GM21576 (cell line): ENCODE results near the gene PLEKHH2.
"Not testable (repeated sequence)": the region's sequence is repeated elsewhere in the genome, so short reads cannot be mapped to it uniquely, and the experiment has no call there.

ENCODE experiments used
- ATAC-seq: cut with Tn5 transposase; IDR thresholded peaks from one replicate; pipeline ENCODE4 v1.9.1; 2021; ENCODE audit warnings: mild to moderate bottlenecking, moderate library complexity; ENCODE audit not compliant: unreplicated experiment

The PLEKHH2 gene

DNA sequence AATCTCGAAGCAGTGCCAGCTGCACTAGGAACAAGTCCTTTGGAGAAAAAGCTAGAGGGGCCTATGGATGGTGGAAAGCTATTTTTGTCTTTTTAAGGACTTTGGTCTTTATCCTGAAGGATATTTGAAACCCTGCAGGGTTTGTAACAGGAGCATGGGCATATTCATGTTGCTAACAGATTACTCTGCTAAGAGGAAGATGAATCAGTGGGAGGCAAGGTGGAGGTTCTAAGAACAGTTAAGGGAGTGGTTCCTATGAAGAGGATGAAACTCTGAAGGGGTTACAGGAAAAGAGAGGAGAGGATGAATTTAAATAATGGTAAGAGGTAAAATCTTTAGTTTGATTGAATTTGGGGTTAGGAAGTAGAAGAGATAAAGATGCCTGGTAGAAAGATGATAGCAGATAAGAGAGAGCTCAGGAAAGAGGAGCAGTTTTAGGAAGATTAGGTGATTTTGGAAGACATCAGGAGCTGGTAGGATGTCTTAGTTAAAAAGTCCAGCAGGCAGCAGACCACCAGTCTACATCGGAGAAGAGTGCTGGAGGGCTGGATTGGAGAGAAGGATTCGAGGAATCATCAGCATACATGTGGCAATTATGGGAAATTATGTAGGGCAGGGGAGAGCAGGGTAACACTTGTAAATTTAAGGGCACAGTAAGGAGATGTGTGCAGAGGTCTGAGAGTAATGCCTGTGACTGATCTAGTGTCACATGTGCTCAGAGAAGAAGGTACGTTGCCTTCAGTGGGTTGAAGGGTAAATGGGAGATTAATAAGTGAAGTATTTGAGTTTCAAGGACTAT is 78.4 kb downstream of the PLEKHH2 start:
- no peak for ATAC-seq

DNA sequence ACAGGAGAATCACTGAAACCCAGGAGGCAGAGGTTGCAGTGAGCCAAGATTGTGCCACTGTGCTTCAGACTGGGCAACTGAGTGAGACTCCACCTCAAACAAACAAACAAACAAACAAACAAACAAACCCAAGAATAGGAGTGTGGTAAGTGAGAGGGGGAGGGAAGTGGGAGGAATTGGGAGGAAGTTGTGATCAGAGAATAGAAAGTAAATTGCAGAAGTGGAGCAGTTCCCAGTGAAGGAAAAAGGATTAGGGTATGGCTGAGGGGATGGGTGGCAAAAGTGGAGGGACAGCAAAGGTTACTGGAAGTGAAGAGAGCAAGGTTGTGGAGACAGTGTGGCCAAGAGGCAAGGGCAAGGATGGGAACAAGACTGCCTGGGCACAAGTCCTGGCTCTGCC is 80.3 kb downstream of the PLEKHH2 start:
- no peak for ATAC-seq

DNA sequence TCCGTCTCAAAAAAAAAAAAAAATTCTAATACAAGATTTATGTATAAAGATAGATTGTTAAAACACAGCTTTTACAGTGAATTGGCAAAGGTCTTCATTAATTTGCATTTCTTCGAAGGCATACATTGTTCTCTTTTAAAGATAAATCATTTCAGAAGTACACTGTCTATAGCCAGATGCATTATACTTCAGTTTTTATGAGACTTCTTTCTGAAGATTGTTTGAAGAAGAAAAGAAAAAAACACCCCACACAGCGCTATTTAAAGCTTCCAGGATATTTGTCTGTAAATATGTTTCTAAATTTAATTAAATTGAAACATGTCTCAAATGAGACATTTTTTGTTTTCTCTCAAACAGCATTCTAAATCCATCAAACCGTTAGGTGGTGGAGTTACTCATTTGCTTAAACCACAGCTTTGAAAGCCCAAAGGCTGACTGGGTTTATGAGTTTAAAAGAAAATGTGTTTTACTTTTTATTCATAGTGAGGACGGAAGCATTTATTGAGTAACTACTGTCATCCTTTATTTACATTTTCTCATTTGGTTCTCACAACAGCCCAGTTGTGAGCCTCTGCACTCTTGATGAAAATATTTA is 81.6 kb downstream of the PLEKHH2 start:
- ATAC-seq, result no peak

DNA sequence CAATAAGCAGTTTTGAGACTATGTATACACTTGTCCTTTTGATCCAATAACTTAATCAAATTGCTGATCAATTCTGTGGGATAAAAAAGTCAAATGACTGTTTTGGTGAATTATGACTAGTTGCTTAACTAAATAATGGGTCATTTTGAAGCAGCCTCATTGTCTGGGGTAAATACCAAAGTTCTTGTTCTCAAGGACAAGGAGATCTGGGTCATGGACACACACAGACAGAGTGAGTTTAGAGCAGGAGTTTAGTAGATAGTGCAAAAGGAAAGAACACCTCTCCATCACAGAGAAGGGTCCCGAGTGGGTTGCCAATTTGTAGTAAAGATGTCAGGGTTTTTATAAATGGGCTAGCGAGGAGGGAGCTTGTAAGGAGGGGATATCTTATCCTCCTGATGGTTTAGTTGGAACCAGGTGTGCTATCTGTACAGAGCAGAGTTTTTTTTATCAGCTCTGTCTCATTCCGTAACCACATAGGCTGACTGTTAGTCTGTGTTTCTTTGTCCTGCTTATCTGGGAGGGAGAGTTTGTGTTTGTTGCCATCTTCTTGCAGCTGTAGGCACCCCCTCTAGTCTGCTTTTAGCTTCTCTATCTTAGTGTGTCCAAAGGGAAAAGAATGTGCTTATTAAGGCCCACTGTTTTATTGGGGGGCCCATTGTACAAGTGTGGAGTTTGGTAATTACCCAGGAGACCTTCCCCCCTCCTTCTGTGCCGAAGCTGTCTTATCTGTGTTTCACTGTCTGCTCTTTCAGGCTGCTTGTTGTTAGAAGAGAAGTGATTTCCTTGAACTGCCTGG is 87.9 kb downstream of the PLEKHH2 start:
- ATAC-seq, result no peak

DNA sequence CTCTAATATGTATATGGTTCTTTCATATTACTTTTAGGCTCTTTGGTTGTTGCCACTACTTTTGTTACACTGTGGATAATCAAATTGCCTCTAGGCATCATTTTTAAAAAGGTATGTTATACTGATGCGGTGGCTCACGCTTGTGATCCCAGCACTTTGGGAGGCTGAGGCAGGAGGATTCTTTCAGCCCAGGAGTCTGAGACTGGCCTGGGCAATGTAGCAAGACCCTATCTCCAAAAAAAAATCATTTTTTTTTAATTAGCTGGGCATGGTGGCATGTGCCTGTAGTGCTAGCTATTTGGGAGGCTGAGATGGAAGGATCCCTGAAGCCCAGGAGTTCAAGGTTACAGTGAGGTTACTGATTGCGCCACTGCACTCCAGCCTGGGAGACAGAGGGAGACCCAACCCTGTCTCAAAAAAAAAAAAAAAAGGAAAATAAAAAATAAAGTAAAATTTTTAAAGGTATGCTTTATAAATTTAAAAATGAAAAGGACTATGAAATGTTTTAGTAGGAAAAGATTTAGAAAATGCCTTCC is 88.7 kb downstream of the PLEKHH2 start:
- no peak for ATAC-seq

DNA sequence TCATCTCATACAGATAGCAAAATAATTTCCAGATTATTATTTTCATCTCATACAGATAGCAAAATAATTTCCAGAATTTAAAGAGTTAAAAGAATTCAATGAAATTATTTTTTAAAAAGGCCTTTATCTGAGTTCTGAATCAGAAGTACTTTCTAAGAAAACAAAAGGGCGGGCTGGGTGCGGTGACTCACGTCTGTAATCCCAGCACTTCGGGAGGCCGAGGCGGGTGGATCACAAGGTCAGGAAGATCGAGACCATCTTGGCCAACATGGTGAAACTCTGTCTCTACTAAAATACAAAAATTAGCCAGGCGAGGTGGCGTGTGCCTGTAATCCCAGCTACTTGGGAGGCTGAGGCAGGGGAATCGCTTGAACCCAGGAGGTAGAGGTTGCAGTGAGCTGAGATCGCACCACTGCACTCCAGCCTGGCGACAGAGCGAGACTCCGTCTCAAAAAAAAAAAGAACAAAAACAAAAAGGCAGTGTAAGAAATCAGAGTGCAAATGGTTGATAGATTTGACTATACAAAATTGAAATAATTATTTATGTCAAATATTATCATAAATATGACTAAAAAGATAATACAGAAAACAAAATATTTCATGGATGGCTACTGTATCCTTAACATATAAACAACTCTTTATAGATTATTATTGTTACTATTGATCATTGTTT is 90.0 kb downstream of the PLEKHH2 start:
- not testable (repeated sequence) for ATAC-seq

DNA sequence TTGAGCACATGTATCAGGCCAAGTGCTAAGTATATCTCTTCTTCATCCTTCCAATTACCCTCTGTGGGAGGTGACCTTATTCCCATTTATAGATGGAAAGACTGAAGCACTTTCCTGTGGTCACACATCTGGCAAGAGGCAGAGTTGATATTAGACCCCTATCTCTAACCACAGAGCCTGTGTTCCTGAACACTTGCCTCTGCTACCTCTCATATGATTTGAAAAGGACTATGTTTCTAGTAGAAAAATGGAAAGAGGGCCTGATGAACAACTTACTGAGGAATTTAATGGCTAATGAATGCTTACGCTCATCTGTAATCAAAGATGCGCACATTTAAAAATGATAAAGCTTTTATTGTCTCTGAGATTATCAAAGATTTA is 90.6 kb downstream of the PLEKHH2 start:
- ATAC-seq, result no peak

DNA sequence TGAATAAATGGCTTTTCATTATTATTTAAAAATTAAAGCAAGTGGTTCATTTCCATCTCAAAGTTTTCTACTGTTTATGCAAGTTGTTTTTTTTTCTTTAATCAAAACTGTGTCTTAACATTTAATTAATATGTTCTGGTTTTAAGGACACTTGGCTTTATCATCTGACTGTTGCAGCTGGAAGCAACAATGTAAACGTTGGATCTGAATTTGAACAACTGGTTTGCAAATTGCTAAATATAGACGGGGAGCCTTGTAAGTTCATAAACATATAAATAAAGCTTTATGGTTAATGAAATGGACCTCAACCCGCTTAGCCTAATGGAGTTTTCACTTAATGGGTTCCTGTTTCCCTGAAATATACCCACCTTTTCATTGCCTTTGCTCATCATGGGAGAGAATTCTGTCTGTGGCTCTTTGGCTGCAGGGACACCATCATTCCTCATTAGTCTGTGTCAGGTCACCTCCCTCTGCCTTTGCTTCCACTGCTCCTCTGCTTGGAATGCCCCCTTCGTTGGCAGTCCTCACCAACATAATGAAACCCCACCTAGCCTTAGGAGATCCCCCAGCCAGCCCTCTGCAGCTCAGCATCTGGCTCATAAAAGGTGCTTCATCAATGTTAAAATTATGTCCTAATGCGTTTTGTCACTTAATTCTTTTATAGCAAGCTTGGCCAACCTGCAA is 92.6 kb downstream of the PLEKHH2 start:
- ATAC-seq, result no peak

DNA sequence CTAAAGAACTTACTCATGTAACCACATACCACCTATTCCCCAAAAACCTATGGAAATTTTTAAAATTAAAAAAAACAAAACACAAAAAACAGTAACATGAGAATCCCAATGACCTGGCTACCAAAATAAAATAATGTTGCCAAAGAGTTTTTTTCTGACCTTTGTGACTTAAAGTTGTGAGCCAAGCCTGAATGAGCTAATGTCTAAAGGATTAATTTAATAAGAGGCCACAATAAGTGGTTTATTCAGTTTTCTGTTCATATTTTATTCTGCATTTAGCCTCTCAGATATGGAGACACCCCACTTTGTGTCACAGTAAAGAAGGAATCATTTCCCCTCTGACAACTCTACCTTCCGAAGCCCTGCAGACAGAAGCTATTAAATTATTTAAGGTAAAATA is 94.2 kb downstream of the PLEKHH2 start:
- no peak for ATAC-seq

DNA sequence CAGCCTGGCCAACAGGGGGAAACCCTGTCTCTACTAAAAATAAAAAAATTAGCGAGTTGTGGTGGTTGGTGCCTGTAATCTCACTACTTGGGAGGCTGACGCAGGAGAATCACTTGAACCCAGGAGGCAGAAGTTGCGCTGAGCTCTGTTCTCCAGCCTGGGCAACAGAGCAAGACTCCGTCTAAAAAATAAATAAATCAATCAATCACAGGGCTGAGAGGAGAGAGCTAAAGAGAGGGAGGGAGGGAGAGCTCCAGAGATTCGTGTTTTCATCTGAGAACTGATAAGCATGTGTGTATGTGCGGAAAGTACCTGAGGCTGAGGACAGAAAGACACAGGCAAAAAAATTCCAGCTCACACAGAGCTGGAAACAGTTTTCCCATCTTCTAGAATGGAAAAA is 99.6 kb downstream of the PLEKHH2 start:
- ATAC-seq, result no peak

DNA sequence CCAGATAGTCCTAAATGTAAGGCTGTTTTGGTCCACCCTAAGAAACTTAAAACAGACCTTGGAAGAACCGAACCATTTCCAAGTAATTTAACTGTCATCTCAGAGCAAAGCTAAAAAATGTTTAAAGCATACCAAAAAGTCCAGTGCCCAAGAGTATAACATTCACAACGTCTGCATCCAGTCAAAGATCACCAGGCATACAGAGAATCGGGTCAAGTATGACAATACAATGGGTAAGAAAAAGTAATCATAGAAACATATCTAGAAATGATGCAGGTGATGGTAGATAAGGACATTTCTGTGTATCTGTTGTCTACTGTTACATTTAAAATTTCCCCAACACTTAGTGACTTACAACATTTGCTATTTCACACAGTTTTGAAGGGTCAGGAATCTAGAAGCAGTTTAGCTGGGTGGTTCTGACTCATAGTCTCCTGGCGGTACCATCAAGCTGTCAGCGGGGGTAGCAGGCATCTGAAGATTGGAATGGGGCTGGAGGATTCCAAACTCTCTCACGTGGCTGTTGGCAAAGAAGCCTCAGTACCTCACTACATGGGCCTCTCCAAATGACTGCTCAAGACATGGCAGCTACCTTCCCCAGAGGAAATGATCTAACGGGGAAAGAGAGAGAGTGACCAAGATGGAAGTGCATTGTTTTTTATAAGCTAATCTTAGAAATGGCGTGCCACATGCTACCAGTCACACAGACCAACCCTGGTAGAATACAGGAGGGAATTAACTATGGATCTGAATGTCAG is 100.2 kb downstream of the PLEKHH2 start:
- ATAC-seq, result no peak

DNA sequence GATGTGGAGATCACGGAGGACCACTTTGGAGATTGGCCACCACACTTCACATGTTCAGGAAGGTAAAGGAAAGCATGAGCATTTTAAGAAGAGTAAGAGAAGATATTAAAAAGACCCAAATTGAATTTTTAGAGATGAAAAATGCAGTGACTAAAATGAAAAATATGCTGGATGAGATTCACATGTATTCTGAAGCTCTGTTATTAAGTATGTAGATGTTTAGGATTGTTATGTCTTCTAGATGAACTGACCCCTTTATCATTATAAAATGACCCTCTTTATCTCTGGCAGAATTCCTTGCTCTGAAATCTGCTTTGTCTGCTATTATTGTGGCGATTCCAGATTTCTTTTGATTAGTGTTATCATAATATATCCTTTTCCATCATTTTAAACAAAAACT is 100.8 kb downstream of the PLEKHH2 start:
- ATAC-seq, result no peak

DNA sequence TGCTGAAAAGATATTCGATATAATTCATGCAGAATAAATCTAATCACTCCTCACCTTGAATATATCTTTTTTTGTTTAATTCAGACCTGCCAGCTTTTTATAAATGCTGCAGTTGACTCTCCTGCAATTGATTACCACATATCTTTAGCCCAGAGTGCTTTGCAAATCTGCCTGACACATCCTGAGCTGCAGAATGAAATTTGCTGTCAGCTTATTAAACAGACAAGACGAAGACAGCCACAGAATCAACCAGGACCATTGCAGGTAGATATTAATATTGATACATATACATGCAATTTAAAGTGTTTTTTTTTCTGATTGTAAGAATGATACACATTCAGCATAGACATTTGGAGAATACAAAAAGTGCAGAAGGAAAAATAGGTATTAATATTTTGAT is 101.2 kb downstream of the PLEKHH2 start:
- ATAC-seq, result no peak

DNA sequence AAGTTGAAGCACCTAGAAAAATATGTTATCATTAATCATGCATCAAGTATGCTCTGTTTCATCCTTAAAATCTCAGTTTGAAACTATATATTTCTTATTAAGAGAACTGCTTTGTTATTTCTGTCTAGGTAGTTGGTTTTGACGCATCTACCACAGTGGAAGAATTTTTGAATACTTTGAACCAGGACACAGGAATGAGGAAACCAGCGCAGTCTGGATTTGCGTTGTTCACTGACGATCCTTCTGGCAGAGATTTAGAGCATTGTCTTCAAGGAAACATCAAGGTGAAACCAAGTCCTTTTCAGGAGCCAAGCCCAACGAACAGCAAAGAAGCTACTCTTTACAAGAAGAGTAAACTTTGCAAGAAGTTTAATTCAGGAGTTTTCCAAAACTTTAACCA is 106.6 kb downstream of the PLEKHH2 start:
- no peak for ATAC-seq

DNA sequence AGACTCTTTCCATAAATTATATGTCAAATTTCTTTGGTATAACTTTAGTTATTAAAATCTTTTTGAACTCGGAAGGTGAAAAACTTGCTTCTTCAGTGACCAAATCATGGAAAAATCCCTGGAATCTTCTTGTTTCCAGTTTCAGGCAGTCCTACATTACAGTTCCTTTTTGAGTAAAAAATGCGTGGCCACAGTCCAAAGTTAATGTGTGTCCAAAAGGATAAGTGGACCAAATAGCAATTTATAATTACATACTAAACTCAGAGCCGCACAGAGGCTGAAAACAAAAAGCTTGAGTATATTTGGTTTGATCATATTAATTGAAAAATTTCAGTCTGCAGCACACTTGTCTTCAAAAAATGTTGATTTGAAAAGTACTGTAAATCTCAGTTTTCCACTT is 108.4 kb downstream of the PLEKHH2 start:
- no peak for ATAC-seq

DNA sequence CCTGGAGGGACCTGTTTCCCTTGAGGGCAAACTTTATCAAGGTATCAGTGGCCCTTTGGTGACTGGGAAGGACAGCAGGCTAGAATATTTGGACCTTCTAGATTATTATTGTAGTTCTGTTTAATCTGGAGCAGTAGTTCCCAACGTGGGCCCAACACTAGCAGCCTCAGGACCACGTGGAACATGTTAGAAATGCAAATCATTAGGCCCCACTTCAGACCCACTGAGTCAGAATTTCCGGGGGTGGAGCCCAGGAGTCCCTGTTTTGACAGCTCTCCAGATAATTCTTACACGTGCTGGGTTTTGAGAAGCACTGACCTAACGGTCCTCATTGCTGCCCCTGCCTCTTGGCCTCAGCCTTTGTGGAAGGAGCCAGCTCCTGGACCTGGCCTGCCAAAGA is 111.3 kb downstream of the PLEKHH2 start:
- ATAC-seq, result no peak

DNA sequence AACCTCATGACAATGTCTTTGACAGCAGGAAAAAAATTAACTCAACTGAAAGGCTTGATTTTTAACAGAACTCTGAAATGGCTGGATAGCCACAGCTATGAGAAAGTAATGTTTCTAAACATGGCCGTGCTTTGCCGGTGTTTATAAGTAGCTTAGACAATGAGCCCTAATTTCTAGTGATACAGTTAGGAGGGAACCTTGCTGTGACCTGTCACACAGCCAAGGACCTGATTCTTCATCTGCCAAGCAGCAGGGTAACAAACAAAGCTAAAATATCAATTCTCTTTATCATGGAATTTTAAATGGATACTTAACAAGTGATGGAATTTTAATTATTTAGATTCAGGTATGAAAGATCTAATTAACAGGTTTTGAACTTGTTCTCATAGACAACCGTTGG is 112.5 kb downstream of the PLEKHH2 start:
- ATAC-seq, result no peak

DNA sequence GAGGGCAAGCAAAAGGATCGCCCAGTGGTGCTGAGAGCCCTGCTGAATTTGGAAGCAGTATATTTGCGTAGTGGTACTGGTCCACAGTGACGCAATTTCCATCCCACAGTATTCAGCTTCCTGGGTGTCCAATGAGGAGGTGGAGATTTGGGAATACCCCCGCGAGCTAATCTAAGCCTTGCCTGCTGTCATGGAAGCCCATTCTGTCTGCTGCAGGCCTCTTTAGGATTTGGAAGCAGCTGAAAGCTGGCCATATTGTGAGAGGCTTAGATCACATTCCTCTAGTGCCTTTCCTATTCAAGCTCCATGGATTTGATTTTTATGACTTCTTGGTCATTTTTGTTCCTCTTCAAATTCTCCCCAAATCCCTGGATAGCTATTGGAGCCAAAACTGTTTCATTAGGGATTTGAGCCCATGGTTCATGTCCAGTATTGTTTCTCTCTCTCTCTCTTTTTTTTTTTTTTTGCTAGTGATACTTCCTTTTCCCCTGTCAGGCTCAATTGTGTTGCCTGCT is 114.5 kb downstream of the PLEKHH2 start:
- ATAC-seq, result no peak

DNA sequence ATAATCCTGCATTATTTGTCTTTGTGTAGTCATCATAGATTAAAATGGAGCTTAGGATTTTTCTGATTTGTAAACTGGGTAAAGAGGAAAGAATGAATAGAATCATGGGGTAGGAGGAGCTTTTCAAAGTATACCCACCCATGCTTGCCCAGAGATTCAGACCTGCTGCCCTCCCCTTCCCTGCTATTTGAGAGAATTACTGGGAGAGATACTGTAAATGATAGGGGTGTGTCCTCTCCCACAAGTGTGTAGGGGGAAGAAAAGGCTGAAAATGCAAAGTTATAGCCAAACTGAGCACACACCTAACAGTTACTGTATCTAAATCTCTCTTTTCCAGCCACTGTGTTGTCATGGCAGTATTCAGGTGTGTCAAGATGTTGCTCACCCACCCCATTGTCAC is 115.2 kb downstream of the PLEKHH2 start:
- ATAC-seq, result no peak

DNA sequence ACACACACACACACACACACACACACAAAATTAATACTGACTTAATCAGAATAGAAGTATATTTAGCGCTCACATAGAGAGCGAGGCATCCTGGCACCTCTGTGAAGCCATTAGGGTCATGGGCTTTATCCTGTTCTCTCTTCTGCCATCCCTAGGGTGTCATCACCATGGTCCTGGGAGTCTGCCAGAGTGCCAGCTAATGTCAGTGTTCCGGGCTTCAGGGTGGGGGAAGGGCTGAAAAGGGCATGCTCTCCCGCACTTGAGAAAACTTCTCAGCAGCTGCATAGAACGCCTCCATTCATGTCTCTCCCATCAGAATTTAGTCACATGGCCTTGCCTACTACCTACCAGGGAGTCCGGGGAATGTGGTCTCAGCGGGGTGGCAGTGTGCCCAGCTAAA is 117.1 kb downstream of the PLEKHH2 start:
- no peak for ATAC-seq
